Spinal cord (tissue), 10 donors: ENCODE measurements around the gene EVL. TPM values are rescaled to one million over a fixed set of nuclear protein-coding genes. Genes with fewer than 3 reads are reported as not detected.

Source experiments
- DNase-seq, 6 donors: peaks; one replicate each; pipeline versions ENCODE4 v3.0.0 to v3.0.0-alpha.2; 2013 to 2015; ENCODE audit warnings: low spot score in 6 of 6, low read depth in 4 of 6
- H3K27ac ChIP-seq: one replicate; pipeline ENCODE4 v1.5.1; 2013; ENCODE audit warnings: low read depth, low read length, control low read depth
- H3K27me3 ChIP-seq: one replicate; pipeline ENCODE4 v1.6.1; 2013; ENCODE audit warnings: low read length; ENCODE audit not compliant: control insufficient read depth, insufficient read depth
- H3K36me3 ChIP-seq: one replicate; pipeline ENCODE4 v1.6.1; 2013; ENCODE audit warnings: low read length; ENCODE audit not compliant: control insufficient read depth, insufficient read depth
- H3K4me1 ChIP-seq: one replicate; pipeline ENCODE4 v1.6.1; 2013; ENCODE audit warnings: low read length; ENCODE audit not compliant: control insufficient read depth, insufficient read depth
- H3K4me3 ChIP-seq: one replicate; pipeline ENCODE4 v1.5.1; 2013; ENCODE audit warnings: low read depth, low read length, control low read depth
- H3K9me3 ChIP-seq: one replicate; pipeline ENCODE4 v1.6.1; 2013; ENCODE audit warnings: low read length; ENCODE audit not compliant: control insufficient read depth, insufficient read depth
- WGBS: methylation state at CpG from one replicate; pipeline ENCODE4 v1.1.5; 2013; ENCODE audit warnings: missing lambda C conversion rate; ENCODE audit not compliant: insufficient coverage; 5-methylcytosine and 5-hydroxymethylcytosine counted together
- polyA plus RNA-seq, 2 donors: library from polyadenylated mRNA; unstranded; fragments of 120-200 nt; gene quantifications; one replicate each; pipeline ENCODE4 v1.2.1, GENCODE V29; 2013; ENCODE audit not compliant: insufficient read length in 2 of 2
- total RNA-seq, 2 donors: library from RNA; depleted of rRNA in 1 of 2; stranded (reverse); fragments of 120-200 nt in 1 of 2; fragments of >200 nt in 1 of 2; gene quantifications; one replicate each; pipeline versions ENCODE4 v1.2.3 to v1.2.4, GENCODE V29; 2013 to 2014
- donor health status: healthy.

EVL gene
- total and polyA plus RNA-seq, 4 donors = 70.9 to 585 (median 342) TPM

GRCh38 chr14:100130521-100130920 is 65.3 kb downstream of the EVL start:
- 87% methylated on average over 11 of the region's 11 CpGs for WGBS
- Histone ChIP-seq H3K4me1 (peaks cover 8% of the 10 kb centered on the region), H3K4me3 (no peak overlapping the region), H3K9me3 (no peaks in the 10 kb centered on the region), H3K36me3 (peaks cover 87% of the 10 kb centered on the region), H3K27ac (no peak overlapping the region), H3K27me3 (no peaks in the 10 kb centered on the region)
- DNase-seq = no peak

GRCh38 chr14:100131181-100131580 is 66.0 kb downstream of the EVL start:
- Histone ChIP-seq H3K36me3 (peaks cover 86% of the 10 kb centered on the region), H3K27ac (no peak overlapping the region), H3K4me3 (no peak overlapping the region), H3K27me3 (no peaks in the 10 kb centered on the region), H3K9me3 (no peaks in the 10 kb centered on the region), H3K4me1 (peaks cover 8% of the 10 kb centered on the region)
- WGBS = 74% methylated on average over 4 of the region's 6 CpGs
- no peak for DNase-seq

GRCh38 chr14:100132161-100132902 is 67.1 kb downstream of the EVL start:
- H3K36me3 ChIP-seq = peaks cover 86% of the 10 kb centered on the region
- peaks cover 8% of the 10 kb centered on the region for H3K4me1 ChIP-seq
- H3K9me3 ChIP-seq = no peaks in the 10 kb centered on the region
- no peaks in the 10 kb centered on the region for H3K27me3 ChIP-seq
- no peak for DNase-seq
- H3K27ac ChIP-seq = no peak overlapping the region
- H3K4me3 ChIP-seq = no peak overlapping the region
- 87% methylated on average over 22 of the region's 25 CpGs for WGBS

- no peak overlapping the region for H3K27ac ChIP-seq
- no peaks in the 10 kb centered on the region for H3K9me3 ChIP-seq
- DNase-seq = no peak
- WGBS = 84% methylated on average over 10 of the region's 12 CpGs
- H3K27me3 ChIP-seq = no peaks in the 10 kb centered on the region
- no peak overlapping the region for H3K4me3 ChIP-seq
- H3K4me1 ChIP-seq = peaks cover 6% of the 10 kb centered on the region
- peaks cover 86% of the 10 kb centered on the region for H3K36me3 ChIP-seq
Measured at GRCh38 chr14:100132903-100133510, 67.8 kb downstream of the EVL start.

- Histone ChIP-seq H3K27ac (no peak overlapping the region), H3K27me3 (no peaks in the 10 kb centered on the region), H3K9me3 (no peaks in the 10 kb centered on the region), H3K4me1 (no peaks in the 10 kb centered on the region), H3K4me3 (no peak overlapping the region), H3K36me3 (peaks cover 95% of the 10 kb centered on the region)
- DNase-seq = no peak
- 77% methylated on average over 4 of the region's 8 CpGs for WGBS
Measured at GRCh38 chr14:100134586-100134985, 69.4 kb downstream of the EVL start.

GRCh38 chr14:100135073-100135472 is 69.9 kb downstream of the EVL start:
- Histone ChIP-seq H3K36me3 (peaks cover 97% of the 10 kb centered on the region), H3K27ac (no peak overlapping the region), H3K4me1 (peaks cover 1% of the 10 kb centered on the region), H3K9me3 (no peaks in the 10 kb centered on the region), H3K4me3 (no peak overlapping the region), H3K27me3 (no peaks in the 10 kb centered on the region)
- WGBS = 94% methylated on average over 3 of the region's 9 CpGs
- DNase-seq = no peak

GRCh38 chr14:100135784-100136183 is 70.6 kb downstream of the EVL start:
- WGBS = 87% methylated on average over 4 of the region's 5 CpGs
- Histone ChIP-seq H3K27me3 (no peaks in the 10 kb centered on the region), H3K4me3 (no peak overlapping the region), H3K4me1 (peaks cover 9% of the 10 kb centered on the region), H3K9me3 (no peaks in the 10 kb centered on the region), H3K27ac (no peak overlapping the region), H3K36me3 (peaks cover 94% of the 10 kb centered on the region)
- DNase-seq = no peak

- Histone ChIP-seq H3K4me1 (peaks cover 22% of the 10 kb centered on the region), H3K27me3 (no peaks in the 10 kb centered on the region), H3K36me3 (peaks cover 94% of the 10 kb centered on the region), H3K9me3 (no peaks in the 10 kb centered on the region), H3K4me3 (no peak overlapping the region), H3K27ac (no peak overlapping the region)
- WGBS = 96% methylated on average over 8 of the region's 8 CpGs
- DNase-seq = no peak
Measured at GRCh38 chr14:100137173-100137572, 72.0 kb downstream of the EVL start.

- Histone ChIP-seq H3K4me3 (no peak overlapping the region), H3K4me1 (peaks cover 31% of the 10 kb centered on the region), H3K27ac (no peak overlapping the region), H3K27me3 (no peaks in the 10 kb centered on the region), H3K9me3 (no peaks in the 10 kb centered on the region), H3K36me3 (peaks cover 94% of the 10 kb centered on the region)
- no peak for DNase-seq
- WGBS = 89% methylated on average over 6 of the region's 8 CpGs
Measured at GRCh38 chr14:100138082-100138787, 73.0 kb downstream of the EVL start.
